HepG2 (cell line): Measurements from ENCODE around the gene RRAS. TPM values are rescaled to one million over a fixed set of nuclear protein-coding genes. Genes with fewer than 3 reads are reported as not detected.

Experiments
- ARNTL ChIP-seq: sonication (generic); formaldehyde crosslinking; IDR thresholded peaks from 2 replicates; pipeline ENCODE4 v1.4.0; 2020; ENCODE audit warnings: mild to moderate bottlenecking, missing genetic modification reagents
- CBX5 ChIP-seq: sonication (generic); formaldehyde crosslinking; IDR thresholded peaks from 2 replicates; pipeline ENCODE4 v1.4.0; 2020; ENCODE audit warnings: missing genetic modification reagents, borderline replicate concordance
- CCAR2 ChIP-seq: fragments of 200-400 bp; formaldehyde crosslinking; optimal IDR thresholded peaks from 2 replicates; pipeline ENCODE3; 2018; ENCODE audit warnings: low read depth, mild to moderate bottlenecking, low read length, moderate library complexity
- DMTF1 ChIP-seq: sonication (generic); formaldehyde crosslinking; IDR thresholded peaks from 2 replicates; pipeline ENCODE4 v1.4.0; 2020; ENCODE audit warnings: mild to moderate bottlenecking, missing genetic modification reagents
- ESRRA ChIP-seq: sonication (generic); formaldehyde crosslinking; IDR thresholded peaks from 2 replicates; pipeline ENCODE4 v1.5.1; 2020; ENCODE audit warnings: mild to moderate bottlenecking, low read depth, missing genetic modification reagents
- FOXO1 ChIP-seq: sonication (generic); formaldehyde crosslinking; IDR thresholded peaks from 2 replicates; pipeline ENCODE4 v1.4.0; 2020; ENCODE audit warnings: missing genetic modification reagents
- IRF2 ChIP-seq: IDR thresholded peaks from 2 replicates; pipeline ENCODE4 v1.6.1; 2018; ENCODE audit warnings: missing genetic modification reagents, missing compliant biosample characterization
- TFDP1 ChIP-seq: IDR thresholded peaks from 2 replicates; pipeline ENCODE4 v1.6.1; 2016; ENCODE audit warnings: missing compliant biosample characterization, missing genetic modification reagents, borderline replicate concordance
- ZBTB14 ChIP-seq: sonication (generic); formaldehyde crosslinking; IDR thresholded peaks from 2 replicates; pipeline ENCODE4 v1.4.0; 2020; ENCODE audit warnings: missing genetic modification reagents
- ZBTB21 ChIP-seq: sonication (generic); formaldehyde crosslinking; IDR thresholded peaks from 2 replicates; pipeline ENCODE4 v1.4.0; 2020; ENCODE audit warnings: missing genetic modification reagents
- ZBTB43 ChIP-seq: sonication (generic); formaldehyde crosslinking; conservative IDR thresholded peaks from 2 replicates; pipeline ENCODE4 v1.4.0; 2020; ENCODE audit warnings: missing genetic modification reagents
- ZFP36L2 ChIP-seq: sonication (generic); formaldehyde crosslinking; IDR thresholded peaks from 2 replicates; pipeline ENCODE4 v1.4.0; 2020; ENCODE audit warnings: missing genetic modification reagents
- ZFY ChIP-seq: sonication (generic); formaldehyde crosslinking; IDR thresholded peaks from 2 replicates; pipeline ENCODE4 v1.4.0; 2020; ENCODE audit warnings: missing genetic modification reagents
- ZMYM2 ChIP-seq: sonication (generic); formaldehyde crosslinking; IDR thresholded peaks from 2 replicates; pipeline ENCODE4 v1.8.0; 2022; ENCODE audit warnings: mild to moderate bottlenecking, missing genetic modification reagents
- ZNF350 ChIP-seq: sonication (generic); formaldehyde crosslinking; IDR thresholded peaks from 2 replicates; pipeline ENCODE4 v1.4.0; 2020; ENCODE audit warnings: mild to moderate bottlenecking, low read depth, missing genetic modification reagents, borderline replicate concordance
- ZNF44 ChIP-seq: sonication (generic); formaldehyde crosslinking; IDR thresholded peaks from 2 replicates; pipeline ENCODE4 v1.5.1; 2020; ENCODE audit warnings: mild to moderate bottlenecking, missing genetic modification reagents
- ZNF530 ChIP-seq: sonication (generic); formaldehyde crosslinking; IDR thresholded peaks from 2 replicates; pipeline ENCODE4 v1.5.0; 2020; ENCODE audit warnings: low read depth, mild to moderate bottlenecking, missing genetic modification reagents
- ZNF704 ChIP-seq: sonication (generic); formaldehyde crosslinking; IDR thresholded peaks from 2 replicates; pipeline ENCODE4 v1.8.1; 2023; ENCODE audit warnings: mild to moderate bottlenecking, inconsistent platforms, moderate library complexity, missing genetic modification reagents, borderline replicate concordance
- ZNF883 ChIP-seq: sonication (generic); formaldehyde crosslinking; IDR thresholded peaks from 2 replicates; pipeline ENCODE4 v1.5.1; 2020; ENCODE audit warnings: mild to moderate bottlenecking, missing genetic modification reagents; ENCODE audit errors: not compliant biosample characterization
- ZUFSP ChIP-seq: sonication (generic); formaldehyde crosslinking; IDR thresholded peaks from 2 replicates; pipeline ENCODE4 v1.9.0; 2021; ENCODE audit warnings: missing genetic modification reagents, mild to moderate bottlenecking, borderline replicate concordance
- polyA plus RNA-seq, 8 experiments: library from polyadenylated mRNA; depleted of rRNA in 3 of 8; stranded (reverse) in 7 of 8; unstranded in 1 of 8; fragments of >200 nt; fragmentation: Illumina TruSeq in 4 of 8; extraction: Trizol in 4 of 8; gene quantifications; 2 replicates each; pipeline versions ENCODE4 v1.2.1 to v1.2.3, GENCODE V29; 2011 to 2016; ENCODE audit warnings: low read depth in 4 of 8, missing spikeins in 1 of 8, mixed read lengths in 1 of 8; ENCODE audit not compliant: insufficient read depth in 1 of 8
- total RNA-seq, 5 experiments: library from RNA; depleted of rRNA; stranded (reverse); fragments of >200 nt; fragmentation: Illumina TruSeq; extraction: Trizol; gene quantifications; 2 replicates each; pipeline ENCODE4 v1.2.3, GENCODE V29; 2016; ENCODE audit warnings: low read depth in 1 of 5

RRAS gene
- total and polyA plus RNA-seq, 2 of the 13 experiments (the other 11 are each of a cell fraction or from before 2014, with no cell fraction given) = 1.5 to 12.0 TPM

- no peak for TF ChIP-seq DMTF1 (CRISPR knock-in tag)
- TF ChIP-seq ZMYM2 (CRISPR knock-in tag) = no peak
- 0 out of 2 replicates have a peak, but pooled peaks have one; percentile 33 for TF ChIP-seq ZBTB43 (CRISPR knock-in tag)
- TF ChIP-seq ZBTB21 (CRISPR knock-in tag) = no peak
- no peak for TF ChIP-seq FOXO1 (CRISPR knock-in tag)
- no peak for TF ChIP-seq ZFP36L2 (CRISPR knock-in tag)
- TF ChIP-seq ZNF530 = no peak
- no peak; the same call in 1 of the 2 replicates for TF ChIP-seq CBX5 (CRISPR knock-in tag)
- TF ChIP-seq IRF2 (CRISPR knock-in tag) = peak; percentile 58; the same call in 1 of the 2 replicates
- TF ChIP-seq ZBTB14 = no peak
- peak; percentile 18; the same call in 1 of the 2 replicates for TF ChIP-seq ZNF44 (CRISPR knock-in tag)
- peak; percentile 76; the same call in 1 of the 2 replicates for TF ChIP-seq ZNF350 (CRISPR knock-in tag)
- 0 out of 2 replicates have a peak, but pooled peaks have one; percentile 53 for TF ChIP-seq ARNTL
- no peak for TF ChIP-seq CCAR2
- TF ChIP-seq ESRRA = peak; percentile 82
- TF ChIP-seq ZNF704 (CRISPR knock-in tag) = no peak
- TF ChIP-seq ZFY = peak; percentile 45; the same call in 1 of the 2 replicates
- peak; percentile 26 for TF ChIP-seq ZNF883 (CRISPR knock-in tag)
- TF ChIP-seq TFDP1 (CRISPR knock-in tag) = peak; percentile 41; the same call in 1 of the 2 replicates
- no peak for TF ChIP-seq ZUFSP (CRISPR knock-in tag)
These were observed 32.4 kb upstream of the RRAS start (continued) for GRCh38 chr19:49672131-49672919.
